D341Med (cell line): ENCODE measurements around the gene SDK1.

Experiments used
- DNase-seq: peaks from one replicate; pipeline ENCODE4 v3.0.0; 2012; ENCODE audit warnings: low spot score

Gene SDK1

DNA sequence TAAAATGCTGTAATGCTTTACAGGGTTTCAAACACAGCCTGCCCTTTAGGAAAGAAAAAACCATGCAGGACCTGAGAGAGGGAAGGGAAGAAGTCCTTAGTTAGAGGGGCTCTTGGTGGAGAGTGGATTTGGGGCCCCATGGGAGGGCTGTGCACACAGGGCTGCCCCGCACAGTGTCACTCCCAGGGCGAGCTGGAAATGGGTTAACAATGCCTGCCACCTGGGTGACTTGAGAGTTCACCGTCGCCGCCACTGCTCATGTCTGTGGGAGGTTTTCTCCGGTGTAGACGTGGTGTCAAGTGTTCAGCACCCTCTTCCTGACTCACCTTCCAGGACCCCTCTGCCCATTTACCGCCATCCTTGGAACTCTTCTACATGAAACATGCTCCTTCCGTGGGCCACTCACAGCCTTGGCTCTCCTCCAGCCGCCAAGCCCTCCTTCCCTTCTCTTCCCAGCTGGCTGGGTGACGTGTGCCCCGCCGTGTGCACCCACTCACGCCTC lies 686.4 kb downstream of the SDK1 start:
- DNase-seq: no peak

DNA sequence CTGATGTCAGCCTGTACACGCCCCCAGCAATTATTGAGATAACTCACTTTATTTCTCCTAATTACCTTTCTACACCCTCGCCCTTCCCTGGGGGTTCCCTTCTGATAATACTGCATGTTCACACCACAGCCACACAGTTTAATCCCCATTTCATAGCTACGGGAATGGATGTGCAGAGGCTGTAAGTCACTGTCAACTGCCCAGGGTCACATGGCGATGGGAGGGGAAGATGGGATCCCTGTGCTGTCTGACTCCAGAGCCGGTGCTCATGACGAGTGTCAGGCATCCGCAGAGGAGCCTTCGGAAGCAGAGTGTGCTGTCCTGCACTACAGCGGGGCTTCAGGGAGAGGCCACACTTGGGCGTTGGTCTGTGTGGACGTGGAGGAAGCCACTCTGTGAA lies 688.7 kb downstream of the SDK1 start:
- DNase-seq: no peak

DNA sequence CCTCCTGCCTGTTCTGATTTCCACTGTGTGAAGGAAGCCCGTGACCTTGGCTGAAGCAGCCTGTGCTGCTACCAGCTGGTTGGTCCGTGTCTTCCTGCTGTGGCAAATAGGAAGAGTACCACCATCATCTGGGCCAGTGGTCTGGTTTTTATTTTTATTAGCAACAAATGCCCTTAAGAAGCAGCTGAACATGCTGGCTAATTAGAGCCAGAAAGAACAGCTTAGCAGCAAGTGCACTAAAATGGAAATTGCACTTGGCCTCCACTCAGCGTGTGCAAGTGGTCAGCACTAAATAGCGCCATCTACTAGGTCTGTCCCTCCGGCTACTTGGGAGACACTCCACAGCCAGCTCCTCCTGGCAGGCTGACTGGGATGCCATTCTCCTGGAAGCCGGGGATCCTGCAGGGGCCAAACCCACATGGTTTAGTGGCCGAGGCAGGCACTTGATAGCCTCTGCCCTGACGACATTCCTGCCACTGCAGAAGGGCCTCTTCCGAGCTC lies 690.7 kb downstream of the SDK1 start:
- DNase-seq: no peak

DNA sequence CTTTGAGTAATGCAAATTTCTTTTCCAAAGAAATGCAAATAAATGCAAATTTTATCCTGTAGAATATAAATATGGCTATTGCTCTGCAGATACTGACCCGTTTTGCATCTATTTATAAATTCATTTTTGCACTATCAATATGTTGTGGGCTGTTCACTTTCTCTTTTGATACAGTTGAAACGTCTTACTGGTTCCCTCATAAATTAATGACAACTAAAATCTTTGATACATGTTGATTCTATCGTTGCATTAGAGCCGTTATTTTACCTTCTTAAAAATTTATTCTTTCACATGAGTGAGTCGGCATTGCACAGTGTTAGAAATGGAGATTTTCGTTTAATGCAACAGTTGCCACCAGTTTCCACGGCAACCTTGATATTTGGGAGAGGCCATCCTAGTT lies 691.8 kb downstream of the SDK1 start:
- no peak for DNase-seq

DNA sequence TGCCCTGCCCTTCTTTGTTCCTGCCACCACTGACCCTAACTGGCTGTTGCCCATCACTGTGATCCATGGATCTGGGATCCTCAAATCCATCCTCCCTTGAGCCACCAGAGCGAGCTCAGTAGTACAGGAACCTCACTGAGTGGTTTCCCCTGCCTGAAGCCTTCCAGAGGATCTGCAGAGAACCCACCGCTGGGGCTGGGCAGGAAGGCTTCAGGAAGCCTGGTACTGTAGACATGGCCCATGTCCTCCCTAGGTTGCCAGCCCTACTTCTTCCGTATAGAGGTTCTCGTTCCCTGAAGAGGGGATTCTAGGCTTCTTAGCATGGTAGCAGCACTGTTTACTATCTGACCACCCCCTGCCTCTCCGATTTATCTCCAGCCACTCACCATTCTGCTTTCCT lies 693.7 kb downstream of the SDK1 start:
- no peak for DNase-seq

DNA sequence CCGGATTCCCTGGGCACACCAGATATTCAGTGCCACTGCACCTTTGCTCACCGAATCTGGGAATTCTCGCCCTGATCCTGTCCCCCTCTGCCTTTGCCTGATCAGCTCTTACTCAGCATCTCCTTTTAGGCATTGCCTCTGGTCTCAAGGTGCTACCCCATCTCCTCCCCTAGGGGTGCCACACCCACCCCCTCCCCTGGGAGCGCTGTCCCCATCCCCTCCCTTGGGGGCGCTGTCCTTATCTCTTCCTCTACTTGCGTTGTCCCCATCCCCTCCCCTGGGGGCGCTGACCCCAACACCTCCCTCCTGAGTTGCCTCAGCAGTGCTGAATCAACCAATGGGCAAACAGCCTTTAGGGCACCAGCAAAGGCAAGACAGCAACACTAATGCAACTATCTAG lies 694.1 kb downstream of the SDK1 start:
- no peak for DNase-seq

DNA sequence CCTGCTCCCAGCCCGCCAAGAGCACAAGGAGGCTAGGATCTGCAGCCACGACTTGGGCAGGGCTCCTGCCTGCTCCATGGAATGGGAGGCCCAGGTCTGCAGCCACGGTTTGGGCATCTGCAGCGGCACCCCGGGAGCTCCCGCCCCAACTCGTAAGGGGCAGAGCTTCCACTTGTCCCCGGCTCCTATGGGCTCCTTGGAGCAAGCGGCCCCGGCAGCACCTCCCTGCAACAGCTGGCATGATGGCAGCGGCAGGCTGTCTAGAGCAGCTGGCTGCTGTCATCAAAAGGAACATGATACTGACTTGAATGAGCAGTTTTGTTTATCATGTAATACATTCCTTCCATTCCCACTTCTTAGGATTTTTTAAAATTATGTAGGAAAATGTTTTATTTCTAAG lies 697.0 kb downstream of the SDK1 start:
- DNase-seq: no peak

DNA sequence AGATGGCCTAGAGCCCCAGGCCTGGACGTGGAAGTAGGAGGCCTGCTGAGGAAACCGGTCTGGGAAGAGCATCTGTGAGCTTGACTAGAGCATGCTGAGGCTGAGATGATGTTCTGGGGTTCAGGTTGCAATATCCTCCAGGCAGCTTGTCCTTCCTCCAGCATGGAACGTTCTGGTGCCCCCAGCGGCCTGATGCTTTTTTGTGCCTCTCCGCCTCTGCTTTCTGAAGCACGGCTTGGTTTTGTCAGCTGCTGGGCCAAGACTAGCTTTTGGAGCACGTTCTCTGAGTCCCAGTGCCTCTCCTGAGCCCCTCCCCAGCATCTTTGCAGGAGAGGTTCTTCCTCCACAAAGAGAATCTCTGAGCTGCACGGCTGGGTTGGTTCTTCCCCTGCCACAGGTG lies 699.1 kb downstream of the SDK1 start:
- DNase-seq: no peak

DNA sequence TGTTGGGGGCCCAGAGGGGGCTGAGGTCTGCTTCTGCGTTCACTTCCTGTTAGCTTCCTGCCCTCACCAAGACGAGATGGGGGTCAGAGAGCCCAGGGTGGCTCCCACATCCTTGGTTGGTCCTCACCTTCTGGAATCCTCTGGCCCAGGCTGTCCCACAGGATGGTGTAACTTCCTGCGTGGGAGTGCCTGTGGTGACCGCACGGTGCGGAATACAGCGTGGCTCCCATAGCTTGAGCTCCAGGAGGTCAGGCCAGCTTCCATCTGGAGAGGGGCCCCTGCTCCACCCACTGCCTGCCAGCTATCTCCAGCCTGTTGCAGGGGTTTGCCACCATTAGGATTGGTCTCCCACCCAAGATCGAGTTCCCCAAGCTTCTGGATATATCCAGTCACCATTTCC lies 699.9 kb downstream of the SDK1 start:
- DNase-seq: no peak

DNA sequence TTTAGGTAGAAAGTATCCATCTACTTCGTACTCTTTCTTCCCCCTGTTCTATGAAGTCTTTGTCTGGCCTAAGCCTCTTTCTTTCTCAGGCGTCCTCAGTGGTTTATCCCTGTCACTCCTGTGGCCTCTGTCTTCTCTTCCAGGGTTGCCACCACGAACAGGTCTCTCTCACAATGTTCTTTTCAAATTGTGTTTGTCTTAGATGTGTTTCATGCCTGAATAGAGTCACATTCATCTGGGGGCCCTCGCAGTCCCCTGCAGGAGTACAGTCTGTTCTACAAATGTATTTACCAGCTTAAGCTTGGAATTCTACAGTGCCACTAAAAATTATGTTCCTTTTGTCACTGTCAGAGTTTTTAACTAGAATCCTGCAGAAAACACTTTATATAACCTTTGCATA lies 700.7 kb downstream of the SDK1 start:
- no peak for DNase-seq

DNA sequence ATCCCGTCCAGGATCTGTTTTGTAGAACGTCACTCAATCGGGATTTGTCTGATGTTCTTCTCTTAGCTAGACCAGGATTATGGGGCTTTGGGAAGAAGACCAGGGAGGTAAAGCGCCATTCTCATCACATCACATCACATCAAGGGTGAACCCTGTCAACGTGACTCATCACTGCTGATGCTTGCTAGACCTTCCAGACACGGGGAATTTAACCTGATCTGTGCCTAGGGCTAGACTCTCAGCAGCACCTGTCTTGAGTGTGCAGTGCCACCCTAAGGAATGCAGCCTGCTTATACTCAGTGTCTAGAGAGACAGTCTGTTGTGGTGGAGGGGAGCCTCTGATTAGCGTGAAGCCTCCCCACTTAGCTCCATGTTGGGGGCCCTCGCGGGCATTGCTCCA lies 702.5 kb downstream of the SDK1 start:
- DNase-seq: no peak

DNA sequence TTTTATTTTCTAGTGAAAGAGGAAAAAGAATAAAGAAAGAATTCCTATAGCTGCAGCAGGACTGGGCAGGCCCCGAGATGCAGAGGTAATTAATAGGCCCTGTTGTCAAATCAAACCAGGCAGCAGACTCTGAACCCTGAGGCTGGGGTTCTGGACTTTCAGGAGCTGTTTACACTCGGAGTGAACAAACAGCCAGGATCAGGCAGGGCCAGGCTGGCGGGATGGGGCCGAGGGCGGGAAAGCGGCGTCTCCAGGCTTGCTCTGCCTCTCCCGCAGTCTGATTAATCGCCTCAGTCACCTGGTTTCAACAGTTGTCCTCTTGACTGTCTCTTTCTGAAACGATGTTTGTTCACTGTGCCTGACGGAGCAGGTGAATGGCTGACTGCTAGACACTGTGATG lies 705.6 kb downstream of the SDK1 start:
- no peak for DNase-seq

DNA sequence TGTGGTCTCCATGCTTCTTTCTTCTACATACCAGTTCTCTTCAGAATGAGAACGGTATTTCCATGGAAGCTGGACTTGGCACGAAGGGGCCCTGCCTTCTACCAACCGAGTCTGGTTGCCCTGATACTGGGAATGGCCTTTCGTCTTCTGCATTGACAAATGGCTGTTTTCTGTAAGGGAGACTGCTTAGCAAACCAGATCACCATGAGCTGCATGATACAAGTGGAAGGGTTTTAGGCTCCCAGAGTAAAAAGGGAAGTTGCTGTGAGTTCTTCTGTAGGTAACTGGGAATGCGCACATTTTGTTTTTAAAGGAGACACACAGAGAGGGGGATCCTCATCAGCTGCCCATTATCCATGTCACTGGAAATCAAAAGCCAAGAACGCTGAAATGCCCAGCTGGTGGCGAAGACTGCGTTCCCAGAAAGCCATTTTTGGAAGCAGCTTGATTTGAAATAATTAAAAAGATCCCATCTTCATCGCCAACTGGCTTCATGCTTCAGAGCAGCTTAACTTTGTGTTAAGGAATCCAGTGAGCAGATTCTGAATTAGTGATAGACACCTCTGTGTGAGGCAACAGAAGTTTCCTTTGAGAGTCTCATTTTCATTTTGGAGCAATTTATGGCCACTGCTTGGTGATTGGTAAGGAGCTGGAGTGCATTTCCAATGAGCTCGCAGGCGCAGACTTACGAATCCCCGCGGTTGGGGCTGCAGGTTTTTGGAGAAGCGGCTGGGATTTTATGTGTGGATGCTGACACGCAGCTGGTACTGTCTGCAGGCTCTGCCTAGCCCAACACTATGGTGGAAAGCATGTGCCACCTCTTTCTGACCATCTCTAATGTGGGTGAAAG lies 708.4 kb downstream of the SDK1 start:
- no peak for DNase-seq

DNA sequence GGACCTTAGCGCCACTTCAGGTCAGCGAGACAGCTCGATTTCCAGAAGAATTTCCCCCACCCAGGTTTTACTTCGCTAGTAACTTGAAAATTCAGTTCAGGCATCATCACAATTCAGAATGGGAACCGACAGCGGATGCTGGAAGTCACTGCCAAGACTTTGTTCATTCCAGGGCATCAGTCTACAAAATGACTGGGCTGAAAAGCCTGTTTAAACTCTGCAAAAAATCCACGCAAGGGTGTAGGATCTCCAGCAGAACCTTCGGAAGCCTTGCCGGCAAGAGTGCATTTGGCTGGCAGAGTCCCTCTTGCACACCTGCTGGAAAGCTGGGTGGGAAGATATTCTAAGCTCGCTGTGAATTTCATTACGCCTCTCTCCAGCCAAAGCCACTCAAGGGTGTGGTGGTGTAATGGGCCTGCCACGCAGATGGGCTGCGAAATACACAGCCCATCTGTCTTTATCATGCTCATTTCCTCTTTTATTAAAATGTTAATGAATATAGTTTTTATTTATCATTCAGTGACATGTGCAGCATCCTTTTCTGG lies 709.1 kb downstream of the SDK1 start:
- no peak for DNase-seq

DNA sequence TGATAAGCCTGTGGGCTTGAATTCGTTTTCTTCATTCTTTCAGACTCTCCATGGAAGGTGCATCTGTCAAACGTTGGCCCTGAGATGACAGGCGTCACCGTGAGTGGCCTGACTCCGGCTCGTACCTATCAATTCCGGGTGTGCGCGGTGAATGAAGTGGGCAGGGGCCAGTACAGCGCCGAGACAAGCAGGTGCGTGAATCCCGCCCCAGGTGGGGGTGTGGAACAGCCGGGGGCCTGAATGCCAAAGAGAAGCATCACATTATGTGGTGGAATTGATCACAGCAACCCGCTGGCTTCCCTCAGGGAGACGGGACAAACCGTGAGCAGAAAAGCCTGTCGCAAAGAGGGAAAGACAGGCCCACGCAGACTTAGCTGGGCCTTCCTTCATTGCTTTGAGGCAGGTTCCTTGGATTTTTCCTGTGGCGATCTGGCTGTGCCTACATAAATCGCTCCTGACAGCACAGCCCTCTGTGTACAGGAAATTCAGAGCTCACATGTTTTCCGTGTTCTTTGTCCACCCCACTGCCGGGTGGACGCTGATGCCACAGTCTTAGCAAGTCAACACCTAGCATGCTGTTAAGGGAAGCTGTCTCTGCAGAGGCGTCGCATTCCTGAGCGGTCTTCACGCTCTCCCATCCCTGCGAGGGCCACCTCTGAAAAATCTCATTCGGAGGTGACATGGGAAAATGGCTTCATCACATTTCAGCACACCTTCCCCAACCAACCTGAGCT lies 710.0 kb downstream of the SDK1 start:
- no peak for DNase-seq

DNA sequence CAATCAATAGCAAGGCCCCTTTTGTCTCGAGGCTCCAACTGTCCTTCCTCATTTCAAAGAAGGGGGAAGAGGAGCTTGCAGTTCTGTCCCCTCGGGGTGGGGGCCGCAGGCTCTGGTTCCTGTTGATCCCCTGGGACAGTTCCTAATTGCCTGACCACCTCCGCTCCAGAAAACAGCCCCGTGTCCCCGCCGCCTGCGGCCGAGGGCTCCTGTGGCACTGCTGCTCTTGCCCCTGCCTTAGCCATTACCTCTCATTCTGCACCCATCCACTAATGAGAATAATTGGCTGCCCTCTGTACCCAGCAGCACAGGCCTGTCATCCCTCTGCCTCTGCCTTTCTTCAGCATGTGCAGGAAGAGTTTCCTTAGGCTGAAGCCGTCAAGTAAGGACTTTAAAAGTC lies 712.7 kb downstream of the SDK1 start:
- DNase-seq: no peak

DNA sequence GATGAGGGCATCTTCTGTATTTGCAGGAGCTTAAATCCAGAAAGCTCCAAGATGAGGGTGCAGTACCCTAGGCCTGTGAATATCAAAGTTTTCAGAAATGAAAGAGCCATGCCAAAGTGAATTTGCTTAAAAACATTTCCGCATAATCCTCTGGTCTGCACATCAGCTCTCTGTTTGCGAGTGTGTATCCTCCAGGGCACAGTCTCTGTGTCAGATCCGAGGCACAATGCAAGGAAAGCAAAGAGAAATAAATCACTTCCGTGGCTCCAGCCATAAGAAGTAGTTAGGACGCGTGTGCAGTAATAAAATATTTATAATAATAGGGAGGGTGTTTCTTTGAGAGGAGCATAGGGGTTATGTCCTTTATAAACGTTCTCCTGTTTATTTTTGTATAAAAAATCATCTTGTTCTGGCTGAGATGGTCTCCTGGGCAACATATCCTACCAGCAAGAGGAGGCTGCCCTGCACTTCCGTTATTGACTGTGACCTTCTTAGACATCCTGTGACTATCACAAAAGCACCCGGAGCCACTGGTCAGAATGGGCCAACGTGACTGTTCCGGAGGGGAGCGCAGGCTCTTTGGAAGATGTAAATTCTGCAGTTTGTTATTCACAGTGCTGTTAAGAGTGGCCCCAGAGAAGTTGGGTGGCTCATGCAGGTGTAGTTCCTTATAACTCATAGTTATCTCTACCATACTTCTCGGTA lies 713.4 kb downstream of the SDK1 start:
- DNase-seq: no peak

DNA sequence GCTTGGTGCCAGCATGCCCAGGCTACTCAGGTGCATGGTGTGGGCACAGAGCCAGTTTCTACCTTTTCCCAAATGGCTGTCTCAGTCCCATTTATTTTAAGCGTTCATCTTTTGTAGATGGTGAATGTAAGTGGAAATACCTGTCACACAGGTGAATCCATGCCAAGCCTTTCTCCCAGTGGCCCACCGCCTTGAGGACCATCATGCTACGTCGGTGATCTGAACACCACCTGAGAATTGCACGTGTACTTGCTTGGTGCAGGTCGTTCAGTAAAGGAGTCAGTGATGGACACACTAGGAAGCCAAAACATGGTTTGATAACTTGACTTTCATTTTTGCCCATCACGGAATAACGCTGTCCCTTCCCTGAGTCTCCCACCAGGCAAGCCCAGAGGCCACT lies 714.3 kb downstream of the SDK1 start:
- DNase-seq: no peak

DNA sequence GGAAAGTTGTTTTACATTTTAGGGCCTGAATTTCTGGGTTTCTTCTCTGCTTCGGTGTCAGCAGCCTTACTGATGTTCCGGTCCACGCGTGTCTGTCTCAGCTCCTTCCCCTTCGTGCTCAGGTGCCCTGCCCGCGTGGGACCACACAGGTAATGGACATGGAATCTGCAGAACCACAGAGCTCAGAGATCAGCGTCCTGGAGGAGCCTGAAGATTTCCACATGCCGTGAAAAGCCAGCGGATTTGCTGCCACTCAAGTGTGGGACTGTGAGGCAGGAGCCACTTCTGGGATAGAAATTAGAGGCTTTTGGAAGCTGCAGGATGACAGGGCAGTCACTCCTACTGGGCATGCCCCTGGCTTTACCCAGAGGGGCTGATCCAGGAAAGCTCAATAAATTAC lies 714.9 kb downstream of the SDK1 start:
- DNase-seq: no peak

DNA sequence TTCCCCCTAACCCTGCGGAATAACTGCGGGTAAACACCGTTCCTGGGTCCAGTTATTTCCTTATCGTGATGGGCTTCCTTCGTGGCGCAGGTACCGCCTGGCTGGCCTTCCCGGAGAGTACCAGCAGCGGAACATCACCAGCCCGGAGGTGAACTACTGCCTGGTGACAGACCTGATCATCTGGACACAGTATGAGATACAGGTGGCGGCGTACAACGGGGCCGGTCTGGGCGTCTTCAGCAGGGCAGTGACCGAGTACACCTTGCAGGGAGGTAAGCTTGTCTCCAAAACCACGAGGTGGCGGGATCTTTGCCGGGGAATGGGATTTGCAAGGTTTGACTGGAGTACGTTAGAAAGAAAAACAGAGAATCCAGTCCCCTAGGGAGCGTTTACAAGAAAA lies 716.0 kb downstream of the SDK1 start:
- no peak for DNase-seq

DNA sequence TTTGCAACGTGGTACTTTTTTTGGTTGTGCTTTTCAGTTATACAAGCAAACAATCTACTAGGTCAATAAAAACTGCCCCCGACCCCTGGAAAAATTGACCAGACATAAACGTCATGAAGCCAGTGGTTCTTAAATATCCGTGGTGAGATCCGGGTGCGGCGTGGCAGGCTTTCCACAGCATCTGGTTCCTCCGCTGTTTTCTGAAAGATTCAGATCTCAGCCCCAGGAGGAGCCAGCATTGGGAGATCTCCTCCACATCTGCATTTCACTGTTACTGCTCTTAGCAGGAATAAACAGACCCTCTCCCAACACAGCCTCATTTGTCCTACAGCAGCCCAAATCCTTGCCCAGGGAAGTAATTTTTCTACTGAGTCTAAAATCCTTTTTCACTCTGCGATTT lies 716.7 kb downstream of the SDK1 start:
- DNase-seq: no peak

DNA sequence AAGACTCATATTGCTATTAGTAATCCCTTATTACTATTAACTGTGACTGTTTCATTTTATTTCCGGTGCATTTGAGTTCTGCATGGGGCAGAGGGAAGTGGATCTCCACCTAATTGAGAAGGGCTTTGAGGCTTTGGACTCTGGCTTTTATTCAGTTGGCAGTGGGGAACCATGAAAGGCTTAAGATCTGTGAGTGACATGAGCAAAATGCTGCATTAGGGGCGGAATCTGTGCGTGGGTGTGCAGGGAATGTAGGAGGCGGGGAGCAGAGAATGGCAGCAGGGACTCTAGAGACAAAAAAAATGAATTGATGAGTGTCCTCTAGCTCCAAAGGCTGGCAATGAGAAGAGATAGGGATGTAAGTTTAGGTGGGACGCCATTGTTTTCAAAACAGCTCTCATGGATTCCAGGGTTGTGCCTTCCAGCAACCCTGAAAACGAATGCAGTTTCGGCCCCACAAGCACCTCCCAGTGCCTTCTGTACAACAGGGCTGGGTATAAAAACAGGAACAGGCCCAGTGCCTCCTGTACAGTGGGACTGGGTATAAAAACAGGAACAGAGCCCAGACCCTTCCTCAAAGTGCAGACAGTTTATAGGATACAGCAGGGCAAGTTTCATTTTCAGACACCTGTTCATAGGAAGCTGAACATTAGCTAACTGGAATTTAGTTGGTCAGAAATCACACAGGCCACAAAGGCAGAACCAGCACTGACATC lies 717.7 kb downstream of the SDK1 start:
- DNase-seq: no peak
